Measurements from ENCODE around the gene MED13L. TPM values are rescaled to one million over a fixed set of nuclear protein-coding genes. Genes with fewer than 3 reads are reported as not detected.

Gene MED13L
- total RNA-seq, 4 donors from 2014 or later: 153 to 251 (median 194) TPM

DNA sequence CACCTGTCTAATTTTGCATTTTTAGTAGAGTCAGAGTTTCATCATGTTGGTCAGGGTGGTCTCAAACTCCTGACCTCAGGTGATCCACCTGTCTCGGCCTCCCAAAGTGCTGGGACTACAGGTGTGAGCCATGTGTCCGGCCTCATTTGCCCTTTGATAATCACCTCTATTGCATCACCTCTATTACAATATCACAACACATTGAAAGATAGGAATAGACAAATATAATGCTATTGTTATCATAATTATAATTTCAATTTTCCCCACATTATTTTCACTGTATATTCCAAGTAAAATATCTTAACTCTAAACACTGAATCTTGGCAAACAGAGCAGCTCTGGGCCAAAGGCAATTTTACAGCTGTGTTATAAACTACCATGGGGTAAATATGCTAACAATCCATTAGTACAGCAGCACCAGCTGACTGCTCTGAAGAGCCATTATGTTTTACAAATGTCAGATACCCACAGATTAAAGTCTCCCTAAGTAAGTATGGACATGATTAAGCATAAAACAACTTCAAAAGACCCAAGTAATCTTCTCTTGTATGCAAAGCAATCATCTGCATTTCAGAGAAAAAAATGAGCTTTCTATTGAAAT is 173.2 kb downstream of the MED13L start:
- TF ChIP-seq, protein P1, sequence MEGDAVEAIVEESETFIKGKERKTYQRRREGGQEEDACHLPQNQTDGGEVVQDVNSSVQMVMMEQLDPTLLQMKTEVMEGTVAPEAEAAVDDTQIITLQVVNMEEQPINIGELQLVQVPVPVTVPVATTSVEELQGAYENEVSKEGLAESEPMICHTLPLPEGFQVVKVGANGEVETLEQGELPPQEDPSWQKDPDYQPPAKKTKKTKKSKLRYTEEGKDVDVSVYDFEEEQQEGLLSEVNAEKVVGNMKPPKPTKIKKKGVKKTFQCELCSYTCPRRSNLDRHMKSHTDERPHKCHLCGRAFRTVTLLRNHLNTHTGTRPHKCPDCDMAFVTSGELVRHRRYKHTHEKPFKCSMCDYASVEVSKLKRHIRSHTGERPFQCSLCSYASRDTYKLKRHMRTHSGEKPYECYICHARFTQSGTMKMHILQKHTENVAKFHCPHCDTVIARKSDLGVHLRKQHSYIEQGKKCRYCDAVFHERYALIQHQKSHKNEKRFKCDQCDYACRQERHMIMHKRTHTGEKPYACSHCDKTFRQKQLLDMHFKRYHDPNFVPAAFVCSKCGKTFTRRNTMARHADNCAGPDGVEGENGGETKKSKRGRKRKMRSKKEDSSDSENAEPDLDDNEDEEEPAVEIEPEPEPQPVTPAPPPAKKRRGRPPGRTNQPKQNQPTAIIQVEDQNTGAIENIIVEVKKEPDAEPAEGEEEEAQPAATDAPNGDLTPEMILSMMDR (IDR thresholded peaks at IDR 0.05): no peak
- ATAC-seq (ENCODE audit: low FRiP score) (no peak), DNase-seq (ENCODE audit: low spot score) (no peak)

DNA sequence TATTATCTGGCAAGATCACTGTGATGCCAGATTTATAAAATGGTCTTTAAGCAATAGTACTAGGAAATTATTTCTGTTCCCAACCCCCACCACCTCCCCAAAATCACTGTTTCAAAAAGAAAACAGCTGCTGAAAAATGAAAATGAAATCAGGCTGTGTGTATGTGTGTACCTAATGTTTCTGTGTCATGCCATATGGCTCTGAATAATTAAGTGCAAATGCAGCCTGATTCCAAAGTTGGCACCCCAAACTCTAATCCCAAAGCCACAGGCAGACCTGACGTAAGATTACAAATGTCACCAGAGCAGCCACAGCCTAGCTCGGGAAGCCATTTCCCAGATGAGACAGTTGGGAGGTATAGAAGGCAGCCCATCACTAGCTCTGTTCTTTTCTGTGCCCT is 175.5 kb downstream of the MED13L start:
- DNase-seq (ENCODE audit: low spot score) (no peak), ATAC-seq (ENCODE audit: low FRiP score) (no peak)
- TF ChIP-seq, protein P1 (IDR thresholded peaks at IDR 0.05): no peak

DNA sequence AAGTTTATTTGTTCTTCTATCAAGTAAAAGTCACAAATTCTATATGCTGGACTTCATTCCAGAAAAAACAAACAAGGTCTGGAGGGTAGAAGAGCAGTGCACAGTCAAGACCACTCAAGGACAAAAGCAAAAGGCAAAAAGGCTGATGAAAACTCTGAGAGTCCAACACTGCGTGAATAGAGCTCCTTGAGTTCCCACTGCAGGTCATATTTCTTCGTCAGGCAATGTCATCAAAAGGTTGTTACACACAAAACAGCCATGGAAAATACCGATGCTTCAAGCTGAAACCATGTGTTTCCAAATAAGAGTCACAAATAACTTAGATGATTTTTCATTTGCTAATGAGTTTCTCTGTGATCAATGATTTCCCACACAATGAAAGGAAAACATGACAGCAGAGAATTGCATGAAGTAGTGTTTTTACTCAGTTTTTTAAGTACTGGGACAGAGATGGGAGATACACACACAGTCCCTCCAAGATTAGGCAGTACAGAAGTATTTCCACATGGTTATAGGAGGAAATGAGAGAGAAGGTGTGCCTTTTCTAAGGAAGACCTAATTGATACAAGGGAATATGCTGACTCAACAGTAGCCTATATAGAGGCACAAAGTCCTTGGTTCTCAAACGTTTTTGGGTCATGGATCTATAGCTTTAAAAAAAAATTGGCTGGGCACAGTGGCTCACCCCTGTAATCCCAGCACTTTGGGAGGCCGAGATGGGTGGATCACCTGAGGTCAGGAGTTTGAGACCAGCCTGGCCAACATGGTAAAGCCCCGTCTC is 177.7 kb downstream of the MED13L start:
- DNase-seq (ENCODE audit: low spot score) (no peak), ATAC-seq (ENCODE audit: low FRiP score) (no peak)
- TF ChIP-seq, protein P1 (IDR thresholded peaks at IDR 0.05): no peak

DNA sequence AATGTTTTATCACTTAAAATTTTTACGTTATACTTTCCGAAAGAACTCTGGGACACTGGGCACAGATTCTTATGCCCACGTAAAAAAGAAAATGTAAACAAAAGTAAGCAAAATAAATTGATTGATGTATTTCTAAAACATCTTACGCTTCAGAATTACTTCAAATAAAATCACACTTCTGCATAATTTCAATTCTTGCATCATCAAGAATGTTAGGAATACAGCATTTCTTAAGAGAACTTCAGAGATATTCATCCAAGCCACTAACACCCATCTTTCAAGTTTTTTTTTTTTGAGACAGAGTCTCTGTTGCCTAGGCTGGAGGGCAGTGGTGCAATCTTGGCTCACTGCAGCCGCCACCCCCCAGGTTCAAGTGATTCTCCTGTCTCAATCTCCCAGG is 180.6 kb downstream of the MED13L start:
- ATAC-seq (ENCODE audit: low FRiP score) (no peak), DNase-seq (ENCODE audit: low spot score) (no peak)
- TF ChIP-seq, protein P1 (IDR thresholded peaks at IDR 0.05): no peak

DNA sequence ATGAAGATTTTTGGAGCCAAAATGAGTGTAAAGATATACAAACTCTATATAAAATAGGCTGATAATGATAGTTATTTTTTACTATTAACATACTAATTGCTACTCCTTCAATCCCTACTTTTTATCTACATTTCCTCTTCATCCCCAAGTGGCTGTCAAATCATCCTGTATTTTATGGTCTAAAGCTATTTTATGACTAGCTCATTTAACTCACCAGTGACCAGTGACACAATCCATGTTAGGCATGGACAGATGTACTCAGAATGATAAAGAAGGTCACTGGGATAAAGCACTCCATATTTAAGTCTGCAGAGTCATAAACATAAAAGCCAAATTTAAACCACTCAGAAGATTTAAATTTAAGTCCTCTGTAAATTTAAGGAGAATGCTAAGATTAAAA is 183.0 kb downstream of the MED13L start:
- ATAC-seq (ENCODE audit: low FRiP score): no peak
- DNase-seq (ENCODE audit: low spot score): no peak
- TF ChIP-seq, protein P1 (IDR thresholded peaks at IDR 0.05): no peak

DNA sequence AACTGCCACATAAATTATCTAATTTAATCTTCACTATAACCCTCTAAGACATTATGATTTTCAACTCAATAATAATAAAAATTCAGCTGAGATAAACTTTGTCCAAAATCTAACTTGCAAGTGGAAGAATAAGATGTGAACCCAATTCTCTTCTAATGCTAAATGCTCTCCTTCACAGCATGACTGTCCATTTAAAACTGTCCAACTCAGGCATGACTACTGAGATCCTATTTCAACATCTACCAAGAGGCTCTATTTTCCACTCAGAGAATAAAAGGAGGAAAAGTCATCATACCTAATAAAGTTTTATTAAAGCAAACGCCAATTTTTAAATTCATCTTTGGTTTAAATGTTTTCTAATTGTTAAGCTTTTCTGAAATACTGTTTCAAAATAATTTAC is 183.6 kb downstream of the MED13L start:
- TF ChIP-seq, protein P1 (IDR thresholded peaks at IDR 0.05): no peak
- ATAC-seq (ENCODE audit: low FRiP score) (no peak), DNase-seq (ENCODE audit: low spot score) (no peak)

DNA sequence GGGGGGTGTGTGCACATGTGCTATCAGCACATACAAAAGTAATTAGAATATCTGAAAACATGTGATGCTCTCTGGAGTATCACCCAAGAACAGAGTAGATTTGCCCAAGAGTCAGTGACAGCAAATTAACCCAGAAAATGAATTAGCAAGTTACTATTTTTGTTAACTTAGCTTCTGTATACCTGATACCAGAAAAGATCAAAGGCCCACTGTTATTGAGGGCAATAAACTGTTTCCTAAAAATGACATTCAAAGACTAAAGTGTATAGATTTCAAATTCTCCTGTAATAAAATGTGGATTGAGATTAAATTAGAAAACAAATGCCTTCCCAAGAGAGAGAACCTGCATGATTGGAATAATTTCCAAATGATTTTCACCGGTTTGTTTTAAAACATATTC is 184.7 kb downstream of the MED13L start:
- TF ChIP-seq, protein P1 (IDR thresholded peaks at IDR 0.05): no peak
- DNase-seq (ENCODE audit: low spot score) (no peak), ATAC-seq (ENCODE audit: low FRiP score) (no peak)

All from omental fat pad (tissue), 4 donors.